ENCODE data around the gene ZBP1.

The ZBP1 gene

DNA sequence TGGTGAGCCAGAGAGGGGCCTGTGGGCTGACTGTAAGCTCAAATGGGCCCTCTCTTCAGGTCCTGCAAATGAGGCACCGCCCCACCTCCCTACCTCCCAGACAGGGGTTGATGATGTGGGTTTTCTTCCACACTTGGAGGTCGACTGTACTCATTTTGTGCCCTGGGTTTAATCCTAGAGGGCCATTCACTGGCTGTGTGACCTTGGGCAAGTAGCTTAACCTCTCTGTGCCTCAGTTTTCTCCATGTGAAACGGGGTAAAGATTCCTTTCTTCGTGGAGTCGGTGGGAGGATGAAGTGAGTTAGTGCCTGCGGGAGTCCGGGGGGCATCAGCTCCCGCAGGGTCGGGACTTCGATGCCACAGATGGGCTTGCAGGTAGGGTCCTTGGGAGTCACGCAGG lies 23.9 kb downstream of the ZBP1 start:
- DNase-seq = no peak

- no peak for DNase-seq
Measured at GRCh38 chr20:57595041-57596030, 24.9 kb downstream of the ZBP1 start.

GRCh38 chr20:57594092-57594951 lies 25.9 kb downstream of the ZBP1 start:
- peak; percentile 9 for DNase-seq

GRCh38 chr20:57593134-57593886 lies 26.9 kb downstream of the ZBP1 start:
- no peak for DNase-seq

DNA sequence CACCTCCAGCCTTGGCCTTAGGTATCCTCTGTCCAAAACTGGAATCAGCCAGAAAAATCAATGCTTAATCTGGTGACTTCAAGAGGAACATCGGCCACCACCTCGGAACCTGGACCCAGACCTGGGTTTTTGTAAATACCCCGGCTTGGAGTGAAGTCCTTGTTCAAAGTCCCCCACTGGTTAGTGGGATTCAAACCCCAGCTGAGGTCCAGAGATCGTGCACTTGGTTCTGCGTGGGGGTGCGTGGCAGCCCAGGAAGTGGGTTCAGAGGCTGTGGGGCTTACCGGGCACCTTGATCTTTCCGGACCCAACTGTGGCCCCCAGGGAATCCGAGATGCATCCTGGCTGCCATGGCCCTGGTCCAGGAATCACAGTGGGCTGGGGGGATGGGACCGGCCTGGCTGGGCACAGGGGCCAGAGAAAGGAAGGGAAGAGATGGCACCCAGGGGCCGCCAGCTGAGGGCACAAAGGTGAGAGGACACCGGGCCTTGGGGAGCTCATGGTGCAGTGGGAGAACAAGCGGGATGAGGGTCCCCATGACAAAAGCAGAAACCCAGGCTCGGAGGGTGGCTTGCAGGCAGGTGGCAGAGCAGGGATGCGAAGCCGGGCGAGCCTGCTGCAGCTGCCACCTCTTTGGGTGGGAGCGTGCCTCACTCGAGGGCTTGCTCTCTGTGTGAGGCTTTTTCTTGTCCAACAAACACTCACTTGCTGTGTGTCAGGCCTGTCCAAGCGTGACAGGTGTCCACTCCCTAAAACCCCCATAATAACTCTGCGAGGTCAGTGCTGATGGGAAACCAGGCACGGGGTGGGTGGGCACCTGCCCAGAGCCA lies 27.7 kb downstream of the ZBP1 start:
- no peak for DNase-seq

GRCh38 chr20:57591289-57592229 lies 28.7 kb downstream of the ZBP1 start:
- DNase-seq = no peak

GRCh38 chr20:57590485-57591288 lies 29.5 kb downstream of the ZBP1 start:
- no peak for DNase-seq

DNA sequence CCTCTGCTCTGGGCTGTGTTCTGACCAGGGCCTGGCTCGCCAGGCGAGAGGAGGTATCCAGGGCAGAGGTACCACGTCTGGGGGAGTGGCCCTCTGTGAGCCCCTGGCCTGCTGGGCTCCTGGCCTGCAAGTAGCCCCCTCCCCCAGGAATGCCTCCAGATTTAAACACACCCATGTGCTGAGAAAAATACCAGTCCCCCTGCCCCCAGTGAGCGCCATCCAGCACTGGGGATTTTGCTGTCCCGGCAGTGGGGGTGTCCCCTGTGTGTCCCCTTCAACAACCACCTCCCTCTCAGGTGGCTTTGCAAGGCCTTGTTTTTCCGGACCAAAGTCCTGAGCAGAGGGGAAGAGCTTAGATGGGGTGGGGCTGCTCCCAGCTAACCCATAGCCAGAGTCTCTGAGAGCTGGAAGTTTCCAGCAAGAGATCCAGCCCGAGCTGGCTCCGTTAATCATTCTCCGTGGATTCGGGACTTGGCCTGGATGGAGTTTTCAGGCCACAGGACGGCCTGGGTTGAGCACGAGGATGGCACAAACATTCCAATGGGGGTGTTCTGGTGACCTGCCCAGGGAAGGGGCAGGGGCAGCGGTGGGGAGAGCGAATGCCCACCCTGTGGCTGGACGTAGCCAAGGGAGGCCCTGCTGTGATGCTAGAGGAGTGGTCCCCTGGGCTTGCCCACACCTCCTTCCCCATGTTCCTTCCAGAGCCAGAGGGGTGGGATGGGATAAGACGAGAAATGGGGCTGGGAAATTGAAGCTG lies 30.3 kb downstream of the ZBP1 start:
- no peak for DNase-seq

GRCh38 chr20:57589123-57589727 lies 31.0 kb downstream of the ZBP1 start:
- DNase-seq = no peak

GRCh38 chr20:57588596-57588995 lies 31.6 kb downstream of the ZBP1 start:
- no peak for DNase-seq

DNA sequence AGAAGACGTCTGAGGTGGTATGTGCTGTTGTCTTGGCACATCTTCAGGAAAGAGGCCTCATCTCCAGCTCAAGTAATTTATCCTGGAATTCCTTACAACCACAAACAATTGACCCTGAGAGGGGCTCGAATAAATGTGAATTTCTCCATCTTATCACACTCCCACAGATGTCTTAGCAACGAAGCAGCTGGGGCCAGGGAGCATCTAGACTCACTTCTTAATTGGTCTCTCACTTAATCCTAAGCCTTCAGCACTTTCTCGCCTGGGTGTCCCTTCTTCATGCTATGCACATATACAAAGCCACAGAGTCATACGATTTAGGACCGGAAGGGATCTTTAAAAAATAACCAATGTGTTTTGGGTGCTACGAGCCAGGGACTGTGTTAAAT lies 32.2 kb downstream of the ZBP1 start:
- DNase-seq = no peak

GRCh38 chr20:57587278-57587988 lies 32.8 kb downstream of the ZBP1 start:
- no peak for DNase-seq

DNA sequence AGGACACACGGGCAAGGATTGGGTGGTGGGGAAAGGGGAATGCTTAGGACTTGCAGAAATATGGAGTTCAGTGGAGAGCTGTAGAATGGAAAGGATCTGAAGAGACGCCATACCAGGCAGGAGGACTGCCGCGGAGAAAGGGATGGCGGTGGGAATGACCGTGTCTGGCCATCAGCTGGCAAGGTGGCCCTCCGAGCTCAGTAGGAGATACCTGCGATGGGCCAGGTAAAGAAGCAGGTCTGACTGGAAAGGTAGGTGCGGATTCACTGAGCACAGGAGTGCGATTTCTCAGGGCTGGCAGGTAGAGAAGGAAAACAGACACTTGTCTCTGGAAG lies 33.3 kb downstream of the ZBP1 start:
- DNase-seq = no peak

GRCh38 chr20:57586370-57586793 lies 33.8 kb downstream of the ZBP1 start:
- no peak for DNase-seq

DNA sequence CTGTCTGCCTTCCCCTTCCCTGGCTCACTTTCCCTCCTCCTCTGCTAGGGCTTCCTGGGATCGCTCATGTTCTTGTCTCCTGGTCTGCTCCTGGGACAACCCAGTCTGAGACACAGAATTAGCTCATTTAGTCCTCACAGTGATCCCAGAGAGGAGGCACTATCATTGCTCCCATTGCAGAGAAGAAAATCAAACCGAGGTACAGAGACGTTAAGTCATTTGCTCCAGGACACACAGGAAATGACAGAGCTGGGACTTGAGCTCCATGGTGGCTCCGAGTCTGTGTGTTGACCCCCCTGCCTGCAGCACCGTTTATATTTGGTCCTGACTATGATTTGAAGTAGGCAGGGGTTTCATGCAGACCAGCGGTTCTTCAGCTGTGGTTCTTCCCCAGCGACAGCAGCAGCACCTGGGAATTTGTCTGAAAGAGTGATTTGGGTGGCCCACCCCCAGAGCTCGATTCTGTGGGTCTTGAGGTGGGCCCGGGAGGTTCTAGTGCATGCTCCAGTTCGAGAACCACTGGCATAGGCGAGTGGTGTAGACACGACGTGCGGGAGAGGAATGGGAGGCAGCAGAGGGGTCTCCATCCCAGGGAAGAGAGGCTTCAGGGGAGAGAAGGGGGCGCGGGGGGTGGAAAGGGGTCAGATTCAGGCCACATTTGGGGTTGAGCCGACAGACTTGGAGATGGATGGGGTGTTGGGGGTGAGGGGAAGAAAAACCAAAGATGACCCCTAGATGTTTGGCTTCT lies 34.6 kb downstream of the ZBP1 start:
- no peak for DNase-seq

- no peak for DNase-seq
Measured at GRCh38 chr20:57584768-57585461, 35.3 kb downstream of the ZBP1 start.

Data from NCI-H2029 (cell line).